Activated naive CD4-positive, alpha-beta T cell treated with Interleukin-2 at 50 U/mL for 16 hours (primary cell): Measurements from ENCODE around the gene S100A2.
"Not testable (repeated sequence)": the region's sequence is repeated elsewhere in the genome, so short reads cannot be mapped to it uniquely, and the experiment has no call there.

Source experiments
- DNase-seq: peaks from one replicate; pipeline ENCODE4 v3.0.0-alpha.2; 2020

The S100A2 gene

GRCh38 chr1:153527023-153527682 lies 38.5 kb downstream of the S100A2 start:
- no peak for DNase-seq

- no peak for DNase-seq
Observed at GRCh38 chr1:153526132-153526543, 39.5 kb downstream of the S100A2 start.

GRCh38 chr1:153525088-153525728 lies 40.4 kb downstream of the S100A2 start:
- DNase-seq, result no peak

GRCh38 chr1:153522353-153523048 lies 43.1 kb downstream of the S100A2 start:
- not testable (repeated sequence) for DNase-seq

GRCh38 chr1:153521808-153522207 lies 43.8 kb downstream of the S100A2 start:
- not testable (repeated sequence) for DNase-seq

GRCh38 chr1:153520818-153521476 lies 44.7 kb downstream of the S100A2 start:
- no peak for DNase-seq

GRCh38 chr1:153520137-153520691 lies 45.4 kb downstream of the S100A2 start:
- DNase-seq, result not testable (repeated sequence)

GRCh38 chr1:153519242-153519641 lies 46.4 kb downstream of the S100A2 start:
- DNase-seq, result no peak

- DNase-seq, result no peak
Observed at GRCh38 chr1:153515504-153516394, 49.9 kb downstream of the S100A2 start.

- DNase-seq, result no peak
Observed at GRCh38 chr1:153513666-153514065, 52.0 kb downstream of the S100A2 start.

- no peak for DNase-seq
Observed at GRCh38 chr1:153513023-153513422, 52.6 kb downstream of the S100A2 start.
